Fibroblast of mammary gland (primary cell): ENCODE measurements around the gene RAI1.
"Not testable (repeated sequence)": the region's sequence is repeated elsewhere in the genome, so short reads cannot be mapped to it uniquely, and the experiment has no call there.

Source experiments
- DNase-seq: peaks from one replicate; pipeline ENCODE4 v3.0.0-alpha.2; 2010; ENCODE audit warnings: low read depth
- H3K4me3 ChIP-seq: 2 replicates; pipeline ENCODE4 v1.5.1; 2011; ENCODE audit warnings: low read depth, mild to moderate bottlenecking, low read length, moderate library complexity; ENCODE audit not compliant: control insufficient read depth
- TF ChIP-seq, protein P1 (sequence below): conservative IDR thresholded peaks from 2 replicates; pipeline ENCODE4 v1.5.1; 2011; ENCODE audit warnings: low read depth, low read length, inconsistent platforms; ENCODE audit not compliant: control insufficient read depth, insufficient read depth

RAI1 gene

DNA sequence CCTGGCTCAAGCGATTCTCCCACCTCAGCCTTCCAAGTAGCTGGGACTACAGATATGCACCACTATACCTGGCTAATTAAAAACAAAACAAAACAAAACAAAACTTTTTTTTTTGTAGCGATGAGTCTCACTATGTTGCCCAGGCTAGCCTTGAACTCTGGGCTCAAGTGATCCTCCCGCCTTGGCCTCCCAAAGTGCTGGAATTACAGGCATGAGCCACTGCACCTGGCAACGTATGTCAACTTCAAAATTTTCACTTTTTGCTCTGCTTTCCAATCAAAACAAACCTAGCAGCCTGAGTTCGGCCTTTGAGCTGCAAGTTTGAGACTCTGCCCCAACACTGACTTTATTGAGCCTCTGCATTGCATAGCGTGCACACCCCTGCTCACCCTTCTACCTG is 4.5 kb upstream of the RAI1 start:
- no peak overlapping the region for H3K4me3 ChIP-seq
- TF ChIP-seq, protein P1, sequence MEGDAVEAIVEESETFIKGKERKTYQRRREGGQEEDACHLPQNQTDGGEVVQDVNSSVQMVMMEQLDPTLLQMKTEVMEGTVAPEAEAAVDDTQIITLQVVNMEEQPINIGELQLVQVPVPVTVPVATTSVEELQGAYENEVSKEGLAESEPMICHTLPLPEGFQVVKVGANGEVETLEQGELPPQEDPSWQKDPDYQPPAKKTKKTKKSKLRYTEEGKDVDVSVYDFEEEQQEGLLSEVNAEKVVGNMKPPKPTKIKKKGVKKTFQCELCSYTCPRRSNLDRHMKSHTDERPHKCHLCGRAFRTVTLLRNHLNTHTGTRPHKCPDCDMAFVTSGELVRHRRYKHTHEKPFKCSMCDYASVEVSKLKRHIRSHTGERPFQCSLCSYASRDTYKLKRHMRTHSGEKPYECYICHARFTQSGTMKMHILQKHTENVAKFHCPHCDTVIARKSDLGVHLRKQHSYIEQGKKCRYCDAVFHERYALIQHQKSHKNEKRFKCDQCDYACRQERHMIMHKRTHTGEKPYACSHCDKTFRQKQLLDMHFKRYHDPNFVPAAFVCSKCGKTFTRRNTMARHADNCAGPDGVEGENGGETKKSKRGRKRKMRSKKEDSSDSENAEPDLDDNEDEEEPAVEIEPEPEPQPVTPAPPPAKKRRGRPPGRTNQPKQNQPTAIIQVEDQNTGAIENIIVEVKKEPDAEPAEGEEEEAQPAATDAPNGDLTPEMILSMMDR = no peak
- DNase-seq = no peak

DNA sequence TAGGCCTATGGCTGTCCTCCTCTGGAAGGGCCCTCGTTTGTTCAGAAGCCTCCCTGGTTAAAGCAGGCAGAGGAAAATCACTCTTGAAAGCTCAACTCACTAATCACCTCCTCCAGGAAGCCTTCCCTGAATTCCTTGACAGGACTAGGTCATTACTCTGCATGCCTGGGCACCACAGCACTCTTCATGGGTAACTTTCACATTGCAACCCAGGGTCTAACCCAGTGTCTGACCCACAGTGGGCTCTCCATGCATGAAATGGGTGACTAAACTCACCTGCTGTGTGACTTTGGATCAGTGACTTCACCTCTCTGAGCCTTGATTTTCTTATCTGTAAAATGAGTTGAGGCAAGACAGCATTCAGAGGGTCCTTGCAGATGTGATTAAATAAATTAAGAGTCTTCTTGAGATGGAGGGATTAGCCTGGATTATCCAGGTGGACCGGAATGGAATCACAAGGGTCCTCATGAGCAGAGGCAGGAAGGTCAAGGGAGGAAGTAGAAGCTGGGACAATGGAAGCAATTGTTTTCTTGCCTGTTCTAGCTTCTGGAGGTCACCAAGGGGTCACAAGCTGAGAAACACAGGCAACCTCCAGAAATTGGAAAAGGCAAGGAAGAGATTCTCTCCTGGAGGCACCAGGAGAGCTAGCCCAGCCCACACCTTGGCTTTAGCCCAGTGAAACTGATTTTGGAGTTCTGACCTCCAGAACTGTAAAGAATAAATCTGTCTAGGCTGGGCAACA is 3.8 kb upstream of the RAI1 start:
- H3K4me3 ChIP-seq = no peak overlapping the region
- TF ChIP-seq, protein P1 = no peak

DNA sequence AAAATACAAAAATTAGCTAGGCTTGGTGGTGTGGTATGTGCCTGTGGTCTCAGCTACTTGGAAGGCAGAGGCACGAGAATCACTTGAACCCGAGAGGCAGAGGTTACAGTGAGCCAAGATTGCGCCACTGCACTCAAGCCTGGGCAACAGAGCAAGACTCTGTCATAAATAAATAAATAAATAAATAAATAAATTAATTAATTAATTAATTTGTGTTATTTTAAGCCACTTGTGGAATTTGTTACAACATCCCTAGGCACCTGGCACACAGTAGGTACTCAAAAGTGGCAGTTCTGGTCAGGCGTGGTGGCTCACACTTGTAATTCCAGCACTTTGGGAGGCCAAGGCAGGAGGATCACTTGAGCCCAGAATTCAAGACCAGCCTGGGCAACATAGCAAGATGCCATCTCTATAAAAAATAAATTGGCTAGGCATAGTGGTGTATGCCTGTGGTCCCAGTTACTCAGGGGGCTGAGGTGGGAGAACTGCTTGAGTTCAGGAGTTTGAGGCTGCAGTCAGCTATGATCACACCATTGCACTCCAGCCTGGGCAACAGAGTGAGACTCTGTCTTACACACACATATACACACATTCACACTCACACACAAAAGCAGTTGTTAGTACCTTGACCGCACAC is 3.1 kb upstream of the RAI1 start:
- not testable (repeated sequence) for DNase-seq, H3K4me3 ChIP-seq

More for the DNA sequence above, 3.8 kb upstream of the RAI1 start:
- no peak for DNase-seq

DNA sequence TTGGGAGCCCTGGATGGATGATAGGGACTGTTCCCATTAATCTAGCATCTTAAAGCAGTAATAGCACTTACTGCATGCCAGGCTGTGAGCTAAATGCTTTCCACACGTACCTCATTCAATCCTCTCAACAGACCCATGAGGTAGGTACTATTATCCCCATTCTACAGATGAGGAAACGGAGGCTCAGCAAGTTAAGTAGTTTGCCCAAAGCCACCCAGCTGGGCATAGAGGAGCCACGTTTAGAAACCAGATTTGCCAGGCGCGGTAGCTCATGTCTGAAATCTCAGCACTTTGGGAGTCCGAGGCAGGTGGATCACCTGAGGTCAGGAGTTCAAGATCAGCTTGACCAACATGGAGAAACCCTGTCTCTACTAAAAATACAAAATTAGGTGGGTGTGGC is 2.0 kb upstream of the RAI1 start:
- TF ChIP-seq, protein P1 = no peak
- no peak for DNase-seq
- H3K4me3 ChIP-seq = no peak overlapping the region

DNA sequence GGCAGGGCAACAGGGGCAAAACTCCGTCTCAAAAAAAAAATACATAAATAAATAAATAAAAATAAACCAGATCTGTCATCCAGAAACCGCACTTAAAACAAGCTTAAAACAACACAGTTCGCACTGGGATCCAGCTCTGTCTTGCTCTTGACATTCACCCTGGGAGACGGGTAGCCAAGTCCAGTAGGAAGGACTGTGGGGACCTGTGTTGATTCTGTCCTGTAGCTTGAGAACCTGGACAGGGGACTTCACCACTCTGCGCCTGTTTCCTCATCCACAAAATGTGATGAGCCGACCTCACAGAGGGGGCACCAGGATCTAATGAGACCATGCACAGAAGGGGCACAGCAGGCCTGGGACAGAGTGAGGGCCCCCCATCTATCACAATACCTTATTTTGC is 1.5 kb upstream of the RAI1 start:
- no peak for DNase-seq
- TF ChIP-seq, protein P1 = no peak
- H3K4me3 ChIP-seq = no peak overlapping the region

DNA sequence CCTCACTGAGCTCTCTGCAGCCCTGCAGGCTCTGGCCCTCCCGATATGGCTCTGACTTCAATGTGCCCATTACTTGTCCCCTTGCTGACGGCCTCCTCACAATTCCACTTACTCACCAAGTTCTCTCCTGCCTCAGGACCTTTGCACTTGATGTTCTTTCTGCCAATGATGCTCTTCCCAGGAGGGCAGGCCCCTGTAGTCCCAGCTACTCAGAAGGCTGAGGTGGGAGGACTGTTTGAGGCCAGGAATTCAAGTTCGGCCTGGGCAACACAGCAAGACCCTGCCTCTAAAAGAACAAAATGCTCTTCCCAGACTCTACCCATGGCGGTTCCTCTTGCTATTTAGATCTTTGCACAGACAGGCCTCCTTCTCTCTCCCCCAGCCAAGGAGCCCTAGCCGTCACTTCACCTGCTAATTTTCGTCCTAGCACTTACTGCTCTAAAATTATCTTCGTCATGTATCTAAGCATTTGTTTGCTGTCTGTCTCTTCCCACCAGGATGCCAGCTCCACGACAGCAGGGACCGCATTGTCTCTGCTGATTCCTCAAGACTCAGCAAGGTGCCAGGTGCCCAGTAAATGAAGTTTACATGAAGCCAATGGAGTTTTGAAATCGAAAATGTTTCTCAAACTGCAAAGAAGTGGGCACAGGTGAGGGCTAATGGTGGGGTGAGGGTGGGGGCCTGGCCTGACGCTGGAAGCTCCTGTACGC is 626 bp upstream of the RAI1 start:
- TF ChIP-seq, protein P1 = no peak
- peak overlapping the region; percentile 7 for H3K4me3 ChIP-seq
- no peak for DNase-seq

DNA sequence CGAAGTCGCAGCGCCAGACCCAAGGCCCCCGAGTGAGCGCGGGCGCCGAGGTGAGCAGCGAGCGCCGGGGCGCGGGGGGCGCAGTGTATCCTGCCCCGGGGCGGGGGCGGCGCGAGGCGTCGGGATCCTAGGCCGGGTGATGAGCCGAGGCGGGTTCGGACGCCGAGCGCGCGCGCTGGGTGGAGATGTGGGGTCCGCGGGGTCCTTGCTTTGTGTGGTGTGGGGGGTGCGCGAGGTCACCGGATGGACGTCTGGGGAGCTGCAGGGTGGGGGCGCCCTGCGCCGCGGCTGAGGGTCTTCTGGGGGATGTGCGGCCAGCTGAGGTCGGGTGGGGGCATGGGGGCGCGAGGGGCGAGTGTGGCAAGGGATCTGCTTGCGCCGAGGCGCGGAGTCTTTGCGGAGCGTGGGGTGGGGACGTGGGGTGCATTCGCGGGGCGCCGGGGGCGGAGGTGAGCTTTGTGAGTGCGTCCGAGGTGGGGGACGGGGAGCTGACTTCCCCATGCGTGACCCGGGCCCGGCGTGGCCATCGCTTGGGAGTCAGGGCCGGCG is 560 bp downstream of the RAI1 start:
- TF ChIP-seq, protein P1 = no peak
- DNase-seq = no peak
- peak overlapping the region; percentile 65 for H3K4me3 ChIP-seq
